Smooth muscle cell of the brain vasculature (primary cell): ENCODE data around the gene MGRN1.
"Not testable (repeated sequence)": the region's sequence is repeated elsewhere in the genome, so short reads cannot be mapped to it uniquely, and the experiment has no call there.

Experiments used
- DNase-seq: peaks from one replicate; pipeline ENCODE4 v3.0.0-alpha.2; 2012; ENCODE audit warnings: low read depth, low spot score

MGRN1 gene

GRCh38 chr16:4624827-4625559 lies 367 bp downstream of the MGRN1 start:
- DNase-seq, result no peak

GRCh38 chr16:4625560-4626159 lies 1.0 kb downstream of the MGRN1 start:
- DNase-seq, result no peak

- no peak for DNase-seq
Observed at GRCh38 chr16:4626396-4626795, 1.8 kb downstream of the MGRN1 start.

- DNase-seq, result no peak
Observed at GRCh38 chr16:4628283-4628682, 3.7 kb downstream of the MGRN1 start.

- no peak for DNase-seq
Observed at GRCh38 chr16:4631444-4631843, 6.8 kb downstream of the MGRN1 start.

GRCh38 chr16:4633910-4634635 lies 9.4 kb downstream of the MGRN1 start:
- DNase-seq, result no peak

- DNase-seq, result no peak
Observed at GRCh38 chr16:4634768-4635167, 10.1 kb downstream of the MGRN1 start.

- no peak for DNase-seq
Observed at GRCh38 chr16:4636196-4636595, 11.6 kb downstream of the MGRN1 start.

- no peak for DNase-seq
Observed at GRCh38 chr16:4637501-4638166, 13.0 kb downstream of the MGRN1 start.

- no peak for DNase-seq
Observed at GRCh38 chr16:4639899-4640509, 15.4 kb downstream of the MGRN1 start.

GRCh38 chr16:4640572-4641305 lies 16.1 kb downstream of the MGRN1 start:
- DNase-seq, result no peak

- DNase-seq, result no peak
Observed at GRCh38 chr16:4641306-4641687, 16.7 kb downstream of the MGRN1 start.

- DNase-seq, result no peak
Observed at GRCh38 chr16:4641895-4642294, 17.3 kb downstream of the MGRN1 start.

GRCh38 chr16:4646773-4647643 lies 22.4 kb downstream of the MGRN1 start:
- DNase-seq, result no peak

- no peak for DNase-seq
Observed at GRCh38 chr16:4647644-4647980, 23.0 kb downstream of the MGRN1 start.

- DNase-seq, result no peak
Observed at GRCh38 chr16:4648917-4649316, 24.3 kb downstream of the MGRN1 start.

- no peak for DNase-seq
Observed at GRCh38 chr16:4649744-4650442, 25.3 kb downstream of the MGRN1 start.

- not testable (repeated sequence) for DNase-seq
Observed at GRCh38 chr16:4650443-4651074, 25.9 kb downstream of the MGRN1 start.

GRCh38 chr16:4651827-4652226 lies 27.2 kb downstream of the MGRN1 start:
- DNase-seq, result no peak
